SK-N-DZ (cell line): Measurements from ENCODE around the gene PPM1E.

ENCODE experiments used
- DNase-seq: peaks from one replicate; pipeline ENCODE4 v3.0.0-alpha.2; 2015; ENCODE audit warnings: low spot score

Gene PPM1E

GRCh38 chr17:58996968-58997367, 241.3 kb downstream of the PPM1E start:
- DNase-seq = no peak

GRCh38 chr17:58997756-58998553, 242.3 kb downstream of the PPM1E start:
- no peak for DNase-seq

GRCh38 chr17:58998871-58999270, 243.2 kb downstream of the PPM1E start:
- DNase-seq = no peak

GRCh38 chr17:58999500-58999899, 243.8 kb downstream of the PPM1E start:
- DNase-seq = no peak

GRCh38 chr17:59000022-59000421, 244.4 kb downstream of the PPM1E start:
- no peak for DNase-seq

GRCh38 chr17:59001158-59001814, 245.6 kb downstream of the PPM1E start:
- DNase-seq = no peak

GRCh38 chr17:59002126-59002525, 246.5 kb downstream of the PPM1E start:
- DNase-seq = no peak

GRCh38 chr17:59002848-59003247, 247.2 kb downstream of the PPM1E start:
- no peak for DNase-seq

- DNase-seq = no peak
These were observed 248.2 kb downstream of the PPM1E start for GRCh38 chr17:59003860-59004259.

- DNase-seq = peak; percentile 68
These were observed 248.9 kb downstream of the PPM1E start for GRCh38 chr17:59004338-59005111.

GRCh38 chr17:59007995-59008394, 252.3 kb downstream of the PPM1E start:
- DNase-seq = no peak

GRCh38 chr17:59008737-59009136, 253.1 kb downstream of the PPM1E start:
- DNase-seq = no peak

- no peak for DNase-seq
These were observed 254.4 kb downstream of the PPM1E start for GRCh38 chr17:59010026-59010425.

GRCh38 chr17:59011975-59012374, 256.3 kb downstream of the PPM1E start:
- no peak for DNase-seq

GRCh38 chr17:59018019-59018418, 262.4 kb downstream of the PPM1E start:
- DNase-seq = no peak

GRCh38 chr17:59024916-59025315, 269.3 kb downstream of the PPM1E start:
- no peak for DNase-seq

GRCh38 chr17:59026176-59026939, 270.7 kb downstream of the PPM1E start:
- no peak for DNase-seq

- no peak for DNase-seq
These were observed 272.1 kb downstream of the PPM1E start for GRCh38 chr17:59027750-59028149.

GRCh38 chr17:59028328-59028727, 272.7 kb downstream of the PPM1E start:
- no peak for DNase-seq

GRCh38 chr17:59030811-59031210, 275.2 kb downstream of the PPM1E start:
- DNase-seq = no peak
